ENCODE results near the gene NT5DC3.

NT5DC3 gene

DNA sequence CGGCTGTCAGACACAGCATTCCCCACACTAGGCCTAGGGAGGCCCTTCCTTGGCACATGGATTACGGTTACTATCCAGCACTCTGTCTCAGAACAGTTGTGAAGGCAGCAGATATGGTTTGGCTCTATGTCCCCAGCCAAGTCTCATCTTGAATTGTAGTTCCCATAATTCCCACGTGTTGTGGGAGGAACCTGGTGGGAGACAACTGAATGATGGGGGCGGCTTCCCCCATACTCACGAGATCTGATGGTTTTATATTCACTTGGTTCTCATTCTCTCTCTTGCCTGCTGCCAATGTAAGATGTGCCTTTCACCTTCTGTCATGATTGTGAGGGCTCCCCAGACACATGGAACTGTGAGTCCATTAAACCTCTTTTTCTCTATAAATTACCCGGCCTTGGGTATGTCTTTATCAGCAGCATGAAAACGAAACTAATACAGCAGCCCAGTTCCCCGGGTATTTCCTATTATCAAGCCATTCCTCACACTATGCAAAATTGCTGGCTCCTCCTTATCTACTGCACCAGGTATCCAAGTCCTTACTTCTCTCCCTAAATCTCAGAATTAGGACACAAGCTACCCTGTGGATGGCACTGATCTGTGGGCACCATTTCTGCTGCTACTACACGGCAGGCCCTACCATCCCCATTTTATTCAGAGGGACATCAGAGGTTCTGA is 33.3 kb downstream of the NT5DC3 start:
- no peak for DNase-seq

DNA sequence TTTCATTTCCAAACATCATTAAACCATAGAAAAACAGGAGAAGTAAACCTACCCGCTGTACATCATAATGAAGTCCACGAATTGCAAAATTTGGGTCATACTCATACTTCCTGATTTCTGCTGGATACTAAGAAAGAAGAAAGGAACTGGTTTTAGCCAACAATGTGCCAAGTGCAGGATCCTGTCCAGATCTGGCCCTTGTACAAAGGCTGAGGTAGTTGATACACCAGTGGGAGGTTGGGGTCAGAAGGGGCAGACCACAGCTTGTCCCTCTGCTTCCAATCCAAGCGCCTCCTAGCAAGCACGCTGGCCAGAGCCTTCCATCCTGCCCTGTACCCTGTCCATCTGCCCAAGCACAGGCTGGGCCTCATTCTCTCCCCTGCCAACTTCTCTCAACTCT is 34.2 kb downstream of the NT5DC3 start:
- no peak for DNase-seq

DNA sequence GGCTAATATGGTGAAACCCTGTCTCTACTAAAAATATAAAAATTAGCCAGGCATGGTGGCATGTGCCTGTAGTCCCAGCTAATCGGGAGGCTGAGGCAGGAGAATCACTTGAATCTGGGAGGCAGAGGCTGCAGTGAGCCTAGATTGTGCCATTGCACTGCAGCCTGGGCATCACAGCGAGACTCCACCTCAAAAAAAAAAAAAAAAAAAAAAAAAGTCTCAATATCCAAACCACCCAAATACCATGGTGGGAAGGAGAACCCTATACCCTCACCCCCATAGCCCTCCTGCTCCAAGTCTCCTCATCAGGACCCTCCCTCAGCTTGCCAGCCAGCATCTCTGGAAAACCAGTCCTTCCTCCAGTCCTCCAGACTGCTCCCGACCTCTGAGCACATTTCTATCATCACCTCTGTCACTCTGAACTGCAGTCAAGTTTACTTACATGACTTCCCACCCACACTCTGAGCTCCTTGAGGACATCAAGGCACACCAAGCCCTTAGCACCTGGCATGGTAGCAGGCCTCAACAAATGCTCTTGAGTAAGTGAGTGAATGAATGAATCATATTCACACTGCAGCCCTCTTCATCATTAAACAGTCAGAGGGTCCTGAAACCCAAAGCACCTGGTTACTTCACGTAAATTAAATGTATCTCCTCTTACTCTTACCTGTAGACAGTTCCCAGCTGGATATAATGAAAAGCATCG is 35.2 kb downstream of the NT5DC3 start:
- DNase-seq, result no peak

DNA sequence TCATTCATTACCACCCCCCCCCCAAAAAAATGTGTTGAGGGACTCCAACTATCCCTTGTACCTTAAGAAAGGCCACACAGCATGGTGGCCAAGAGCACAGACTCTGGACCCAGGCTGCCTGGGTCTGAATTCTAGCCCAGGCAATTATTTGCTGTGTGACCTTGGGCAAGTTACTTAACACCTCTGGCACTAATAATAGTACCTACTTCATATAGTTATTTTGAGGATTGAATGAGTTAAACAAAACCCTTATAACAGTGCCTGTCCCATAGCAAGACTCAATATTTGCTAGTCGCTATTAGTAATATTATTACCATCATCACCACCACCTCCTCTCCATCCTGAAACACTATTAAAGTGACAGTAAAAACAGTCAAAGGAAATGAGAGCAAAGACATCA is 37.2 kb downstream of the NT5DC3 start:
- DNase-seq, result no peak

DNA sequence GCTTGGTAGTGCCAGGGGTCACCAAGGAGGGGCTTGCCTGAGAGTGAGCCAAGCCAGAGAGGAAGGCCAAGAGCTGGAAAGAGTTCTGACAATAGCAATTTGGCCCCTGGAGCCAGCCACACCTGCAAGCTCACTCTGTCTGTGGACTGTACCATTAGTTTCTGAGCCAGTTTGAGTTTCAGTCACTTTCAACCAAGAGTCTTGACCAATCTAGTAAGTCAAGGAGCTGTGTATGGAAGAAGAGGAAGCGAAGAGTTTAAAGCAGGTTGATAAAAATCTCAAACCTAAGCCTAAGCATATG is 38.5 kb downstream of the NT5DC3 start:
- no peak for DNase-seq

DNA sequence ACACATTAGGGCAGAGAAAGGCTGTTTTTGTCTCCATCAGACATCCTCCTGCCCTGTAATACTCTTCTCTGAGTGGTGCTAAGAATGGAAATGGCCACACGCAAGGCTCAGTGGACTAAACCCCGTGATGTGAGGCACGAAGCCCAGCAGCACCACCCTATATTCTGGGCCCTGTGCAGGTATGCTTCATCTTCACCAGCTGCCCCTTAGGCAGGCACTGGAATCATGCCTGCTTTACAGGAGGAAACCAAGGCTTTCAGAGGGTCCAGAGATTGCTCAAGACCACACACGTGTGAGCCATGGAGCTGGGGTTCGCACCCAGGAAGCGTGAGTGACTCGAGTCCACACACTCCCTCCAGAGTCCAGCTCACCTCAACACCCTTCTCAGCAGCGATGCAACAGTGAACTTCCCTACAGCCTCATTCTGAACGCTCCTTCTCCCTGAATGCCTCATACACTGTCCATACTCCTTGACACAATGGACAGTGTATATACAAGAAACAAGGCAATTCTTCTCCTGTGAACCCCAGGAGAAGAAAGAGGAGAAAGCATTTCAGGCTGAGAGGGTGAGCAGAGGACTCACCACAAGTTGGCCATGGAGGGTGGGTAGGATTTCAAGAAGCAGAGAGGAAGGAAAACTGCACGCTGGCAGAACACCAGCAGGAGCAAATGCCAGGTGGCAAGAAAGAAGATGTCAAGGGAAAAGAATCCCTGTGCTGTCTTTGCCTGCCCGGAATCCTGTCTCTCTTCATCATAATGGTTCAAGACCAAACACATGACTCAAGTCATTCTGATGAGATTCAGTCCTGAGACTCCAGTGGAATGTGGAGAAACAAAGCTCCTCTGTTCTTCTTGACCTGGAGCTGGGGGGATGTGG is 39.1 kb downstream of the NT5DC3 start:
- DNase-seq, result no peak

DNA sequence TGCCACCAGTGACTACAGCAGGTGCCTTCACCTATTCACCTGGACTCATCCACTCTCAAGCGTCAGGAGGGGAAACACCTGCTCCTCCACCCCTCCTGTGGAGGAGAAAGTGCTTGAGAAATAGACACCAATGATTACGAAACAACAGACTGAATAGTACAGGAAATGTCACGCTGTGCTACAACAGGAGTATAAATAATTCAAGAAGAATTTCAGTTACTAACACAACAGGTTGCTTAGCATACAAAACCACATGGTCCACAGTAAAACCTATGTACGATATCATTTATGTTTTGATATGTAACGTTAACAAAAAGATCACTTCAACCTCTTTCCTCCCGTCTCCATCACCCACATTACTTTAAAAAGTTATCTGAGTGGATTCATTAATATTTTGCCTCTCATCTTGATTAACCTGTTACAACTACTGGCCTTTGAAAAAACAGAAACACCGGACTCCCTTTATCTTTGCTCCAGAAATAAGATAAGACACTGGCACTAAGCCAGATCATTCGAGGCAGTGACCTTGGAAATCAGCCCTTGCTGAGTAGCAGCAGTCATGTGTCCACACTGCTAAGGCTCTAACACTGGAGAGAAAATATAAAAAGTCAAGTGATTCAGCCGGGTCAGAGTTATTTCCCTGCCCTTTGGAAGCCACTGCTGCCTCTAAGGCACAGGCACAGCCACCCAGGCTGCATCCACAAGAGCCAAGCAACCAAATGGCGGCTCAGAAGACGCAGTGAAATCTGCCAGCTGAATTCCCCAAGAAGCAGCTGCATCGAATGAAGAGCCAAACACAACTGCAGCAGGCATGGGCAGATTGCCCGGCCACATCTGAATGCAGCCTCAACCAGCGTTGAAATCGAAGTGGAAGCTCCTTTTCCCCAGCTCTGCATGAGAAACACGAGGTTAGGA is 40.9 kb downstream of the NT5DC3 start:
- DNase-seq, result no peak

DNA sequence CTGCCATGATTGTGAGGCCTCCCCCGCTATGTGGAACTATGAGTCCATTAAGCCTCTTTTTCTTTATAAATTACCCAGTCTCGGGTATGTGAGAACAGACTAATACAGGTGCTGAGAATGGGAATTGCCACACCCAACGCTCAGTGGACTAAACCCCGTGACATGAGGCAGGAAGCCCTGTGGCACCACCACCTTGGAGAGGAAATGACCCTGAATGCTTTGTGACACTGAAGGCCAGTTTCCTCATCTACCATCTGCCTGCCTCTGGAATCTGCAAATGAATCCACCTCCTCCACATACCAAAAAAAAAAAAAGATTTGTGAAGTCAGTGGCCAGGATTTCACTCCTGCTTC is 41.6 kb downstream of the NT5DC3 start:
- no peak for DNase-seq

DNA sequence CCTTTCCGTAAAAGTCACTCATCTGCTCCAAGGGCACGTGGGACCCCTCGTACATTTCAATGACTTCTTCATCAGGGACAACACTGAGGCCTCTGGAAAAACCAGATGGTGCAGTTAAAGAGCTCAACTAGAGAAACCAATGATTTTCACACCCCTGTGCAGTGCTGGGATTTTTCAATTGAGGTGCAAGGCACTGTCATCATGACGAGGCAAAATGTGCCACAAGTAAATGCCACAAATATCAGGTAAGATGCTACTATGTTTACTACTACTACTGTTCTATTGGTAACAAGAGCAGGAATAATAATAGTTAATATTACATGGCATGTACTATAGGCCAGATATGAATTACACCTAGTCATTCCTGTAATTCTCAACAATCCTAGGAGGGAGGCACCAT is 42.4 kb downstream of the NT5DC3 start:
- no peak for DNase-seq

DNA sequence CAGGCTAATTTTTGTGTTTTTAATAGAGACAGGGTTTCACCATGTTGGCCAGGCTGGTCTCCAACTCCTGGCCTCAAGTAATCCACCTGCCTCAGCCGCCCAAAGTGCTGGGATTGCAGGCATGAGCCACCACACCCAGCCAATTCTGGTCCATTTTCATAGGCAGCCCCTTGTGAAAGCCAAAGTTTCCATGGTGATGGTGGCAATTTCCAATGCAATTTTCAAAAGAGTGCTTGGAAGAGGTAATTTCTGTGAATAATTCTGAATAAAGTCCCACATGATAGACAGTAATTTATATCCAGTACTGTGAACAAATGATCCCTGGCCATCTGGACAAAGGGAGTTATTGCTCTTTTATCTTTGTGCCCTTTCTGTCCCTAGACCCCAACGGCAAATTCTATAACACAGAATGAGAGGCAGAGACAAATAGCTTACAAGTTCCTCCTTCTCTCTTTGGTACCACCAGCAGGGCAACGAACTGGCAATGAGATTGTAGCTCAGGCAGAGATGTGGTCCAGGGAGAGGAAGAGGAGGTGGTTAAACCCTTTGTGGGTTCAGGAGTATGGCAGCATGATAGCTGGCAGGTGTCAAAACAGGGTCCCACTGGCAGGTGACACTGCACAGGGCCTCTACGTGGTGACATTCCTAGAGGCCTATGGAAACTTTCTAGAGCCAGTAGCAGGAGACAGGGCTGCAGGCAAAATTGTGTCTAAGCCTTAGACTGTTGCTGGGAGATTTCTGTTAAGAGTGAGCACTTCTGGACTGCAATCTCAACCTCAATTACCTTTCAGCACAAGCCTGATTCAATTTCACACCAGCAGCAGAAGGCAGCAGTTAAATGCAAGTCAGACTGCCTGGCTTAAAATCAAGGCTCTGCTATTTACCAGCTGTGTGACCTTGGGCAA is 46.5 kb downstream of the NT5DC3 start:
- no peak for DNase-seq

DNA sequence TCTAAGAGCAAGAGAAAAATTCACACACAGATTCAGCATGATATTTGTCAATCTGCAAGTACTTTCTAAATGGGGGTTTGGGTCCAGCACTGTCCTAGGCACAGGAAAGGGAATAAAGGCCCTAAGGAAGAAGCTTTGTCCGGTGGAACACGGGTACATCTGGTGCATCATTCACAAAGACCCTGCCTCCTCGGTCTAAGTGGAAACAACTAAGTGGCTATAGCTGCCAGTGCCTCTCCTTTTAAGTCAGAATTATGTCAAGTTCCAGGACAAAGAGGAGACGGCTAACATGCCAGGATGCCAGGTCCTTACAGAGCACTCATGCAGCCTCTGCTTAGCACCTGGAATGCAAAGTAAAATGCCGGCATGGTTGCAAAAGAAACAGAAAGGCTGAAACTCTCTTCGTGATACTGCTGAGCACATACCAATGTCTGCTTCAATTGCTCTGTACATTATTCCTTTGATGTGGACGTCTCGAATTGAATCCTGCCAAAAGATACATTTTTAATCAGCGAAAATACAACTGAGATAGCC is 47.5 kb downstream of the NT5DC3 start:
- no peak for DNase-seq

DNA sequence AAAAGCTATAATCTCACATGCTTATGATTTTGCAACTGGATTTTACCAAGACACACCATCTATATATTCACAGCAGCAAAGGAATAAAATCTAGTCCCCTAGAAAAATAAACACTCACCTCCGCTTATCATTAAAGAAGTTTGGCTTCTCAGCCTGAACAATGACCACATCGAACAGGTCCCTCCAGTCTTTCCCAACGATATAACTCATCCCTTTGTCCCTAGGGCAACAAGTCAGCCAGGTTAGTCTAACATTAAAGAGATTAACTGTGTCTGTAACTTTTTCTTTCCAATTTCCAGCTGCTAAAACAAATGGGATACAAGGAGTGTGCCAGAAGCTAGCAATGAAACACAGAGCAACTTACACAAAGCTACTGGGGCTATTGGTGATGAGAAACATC is 48.0 kb downstream of the NT5DC3 start:
- no peak for DNase-seq

DNA sequence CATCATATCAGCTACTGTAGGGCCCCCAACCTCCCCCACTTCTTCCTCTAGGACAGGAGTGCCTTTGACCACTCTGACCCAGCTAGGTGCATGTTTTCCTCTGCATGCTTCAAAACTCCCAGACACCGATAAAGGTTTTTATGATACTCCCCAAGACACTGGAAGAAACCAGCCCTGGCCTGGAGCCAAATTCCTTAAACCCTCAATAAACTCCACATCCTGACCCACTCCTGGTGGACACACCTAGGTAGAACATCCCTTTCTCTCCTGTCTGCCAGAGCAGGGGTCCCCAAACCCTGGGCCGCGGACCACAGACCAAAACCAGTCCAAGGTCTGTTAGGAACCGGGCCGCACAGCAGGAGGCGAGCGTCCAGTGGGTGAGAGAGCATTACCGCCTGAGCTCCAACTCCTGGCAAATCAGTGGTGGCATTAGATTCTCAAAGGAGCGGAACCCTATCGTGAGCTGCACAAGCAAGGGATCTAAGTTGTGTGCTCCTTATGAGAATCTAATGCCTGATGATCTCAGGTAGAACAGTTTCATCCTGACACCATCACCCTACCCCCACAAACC is 49.6 kb downstream of the NT5DC3 start:
- no peak for DNase-seq

DNA sequence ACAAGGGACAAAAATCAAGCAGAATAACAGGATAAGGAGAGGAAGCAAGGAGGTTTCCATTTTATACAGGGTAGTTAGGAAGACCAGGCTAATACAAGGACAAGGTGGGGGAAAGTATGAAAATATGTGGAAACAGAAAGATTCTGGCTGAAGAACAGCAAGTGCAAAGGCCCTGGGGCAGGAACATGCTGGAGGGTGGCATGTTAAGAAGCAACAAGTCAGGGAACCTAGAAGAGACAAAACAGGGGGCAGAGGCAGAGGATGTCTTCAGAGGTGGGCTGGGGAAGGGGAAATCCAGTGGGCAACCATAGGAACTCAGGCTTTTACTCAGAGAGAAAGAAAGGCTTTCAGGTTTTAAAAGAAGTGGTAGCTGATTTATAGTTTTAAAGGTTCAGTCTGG is 54.8 kb downstream of the NT5DC3 start:
- no peak for DNase-seq

DNA sequence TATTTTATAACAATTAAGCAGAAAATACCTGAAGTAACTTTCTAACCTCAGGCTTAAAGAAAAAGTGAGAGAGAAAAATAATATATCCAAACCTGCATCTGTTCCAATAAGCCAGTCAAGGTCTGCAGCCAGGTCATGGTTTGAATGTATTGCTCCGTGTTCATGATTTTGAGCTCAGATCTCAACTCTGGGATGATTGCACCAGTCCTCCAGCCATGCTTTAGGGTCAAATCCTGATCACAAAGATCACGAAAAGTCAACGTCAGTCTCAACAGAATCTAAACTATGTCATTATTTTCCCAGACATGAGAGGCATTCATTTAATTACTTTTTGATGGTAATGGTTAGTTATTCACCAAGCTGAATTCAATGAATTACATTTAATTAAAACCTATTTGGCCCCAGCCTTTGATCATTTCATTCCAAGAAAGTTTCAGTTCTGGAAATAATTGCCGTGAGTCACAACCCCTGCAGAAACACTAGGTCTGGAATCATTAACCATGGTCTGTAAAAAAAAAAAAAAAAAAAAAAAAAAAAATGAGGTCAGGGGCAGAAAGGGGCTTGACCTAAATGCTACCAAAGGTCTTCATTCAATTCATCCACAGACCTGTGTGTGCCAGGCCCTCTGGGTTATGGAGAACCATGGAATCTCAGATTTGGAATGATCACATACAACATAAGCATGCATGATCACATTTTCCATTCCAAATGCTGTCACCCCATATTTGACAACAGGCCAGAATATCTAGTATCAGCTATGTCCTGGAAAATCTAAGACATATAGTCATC is 55.6 kb downstream of the NT5DC3 start:
- no peak for DNase-seq

DNA sequence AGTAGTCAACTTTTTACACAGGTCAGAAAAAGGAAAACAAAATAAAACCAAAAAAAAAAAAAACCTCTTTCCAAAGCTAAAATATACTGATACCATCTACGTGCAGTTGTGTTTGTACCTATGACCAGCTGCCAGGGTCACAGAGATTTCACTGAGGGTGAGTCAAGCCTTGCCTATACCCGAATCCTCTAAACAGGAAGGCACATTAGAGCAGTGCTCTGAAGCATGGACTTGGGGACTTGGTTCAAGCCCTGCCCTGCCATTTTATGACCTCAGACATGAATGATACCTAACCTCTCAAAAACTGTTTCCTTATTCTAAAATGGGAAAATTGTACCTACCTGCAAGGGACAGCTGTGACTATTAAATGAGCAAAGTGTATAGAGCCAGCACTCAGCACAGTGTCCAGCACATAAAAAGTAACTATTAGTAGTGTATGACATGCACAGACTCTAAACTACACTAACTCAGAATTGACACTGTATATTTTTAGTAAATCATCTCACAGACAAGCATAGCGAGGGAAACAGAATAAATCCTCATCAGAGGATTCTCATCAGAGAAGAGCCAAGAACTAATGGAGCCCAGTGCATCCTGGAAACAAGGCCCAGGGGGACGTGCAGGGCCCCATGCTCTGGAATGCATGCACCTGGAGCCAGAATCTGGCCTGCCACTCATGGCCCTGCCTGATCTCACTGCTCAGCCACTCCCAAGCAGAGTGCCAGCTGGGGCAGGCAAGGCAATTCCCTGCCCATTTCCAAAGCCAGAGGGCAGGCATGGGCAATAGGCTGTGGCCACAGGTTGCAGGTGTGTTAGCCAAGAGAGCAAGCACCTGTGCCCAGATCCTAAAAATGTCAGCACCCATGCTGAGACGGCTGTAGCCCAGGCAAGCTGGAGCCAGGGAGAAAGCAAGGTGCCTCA is 57.0 kb downstream of the NT5DC3 start:
- DNase-seq, result no peak

DNA sequence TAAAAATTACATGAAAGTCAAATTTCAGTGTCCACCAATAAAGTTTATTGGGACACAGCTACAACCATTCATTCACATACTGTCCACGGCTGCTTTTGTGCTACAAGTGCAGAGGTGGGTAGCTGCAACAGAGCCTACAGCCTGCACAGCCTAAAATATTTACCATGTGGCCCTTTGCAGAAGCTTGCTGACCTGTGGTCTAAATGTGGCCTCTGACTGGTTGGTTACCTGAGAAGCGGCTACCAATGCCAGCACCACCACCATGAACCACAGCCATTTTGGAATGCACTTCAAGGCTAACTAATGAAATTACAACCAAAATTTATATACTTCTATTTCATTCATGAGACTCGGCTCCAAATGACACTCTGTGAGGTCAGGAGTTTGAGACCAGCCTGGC is 58.6 kb downstream of the NT5DC3 start:
- no peak for DNase-seq

DNA sequence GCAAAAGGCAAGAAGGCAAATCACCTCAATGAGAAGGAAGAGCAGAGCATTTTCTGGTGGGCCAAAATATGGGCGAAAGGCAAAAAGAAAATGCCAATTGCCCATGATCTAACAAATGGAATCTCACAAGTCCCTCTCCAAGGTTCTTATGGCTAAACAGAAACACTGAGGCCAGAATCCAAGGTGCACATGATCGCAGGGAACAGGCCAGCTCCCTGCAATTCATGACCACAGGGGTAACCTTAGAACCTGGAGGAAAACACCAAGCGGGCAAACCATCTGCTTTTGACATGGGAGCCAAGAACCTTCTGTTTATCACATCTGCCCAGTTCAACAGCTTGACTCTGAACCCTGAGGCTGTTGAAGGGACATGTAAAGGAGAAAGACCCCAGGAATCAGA is 60.0 kb downstream of the NT5DC3 start:
- DNase-seq, result no peak

DNA sequence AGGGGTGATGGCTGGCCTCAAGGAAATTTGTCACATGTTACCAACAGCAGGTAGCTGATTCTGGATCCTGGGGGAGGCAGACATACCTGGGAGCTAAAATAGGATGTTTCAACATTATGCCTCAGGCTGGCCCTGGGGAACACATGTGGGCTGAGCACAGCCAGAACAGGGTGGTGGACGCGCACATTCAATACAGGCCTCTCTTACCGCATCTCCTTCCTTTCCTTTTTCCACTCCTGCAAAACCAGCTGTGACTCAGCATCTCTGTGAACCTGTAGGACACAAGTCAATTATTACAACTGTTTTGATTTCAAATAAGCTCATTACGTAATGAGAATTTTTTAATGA is 61.0 kb downstream of the NT5DC3 start:
- no peak for DNase-seq
